Neural cell (in vitro differentiated cells): ENCODE data around the gene ENAM. TPM values are rescaled to one million over a fixed set of nuclear protein-coding genes. Genes with fewer than 3 reads are reported as not detected.

Source experiments
- H2AFZ ChIP-seq: fragments of 200-600, 300-800 bp; sonication (generic), shearing (Covaris generic); 2 replicates; pipeline ENCODE4 v1.6.0; 2014; ENCODE audit warnings: low read depth, mild to moderate bottlenecking, antibody characterized with exemption, low read length, moderate library complexity
- H3F3A ChIP-seq: fragments of 200-600 bp; shearing (Covaris generic); 2 replicates; pipeline ENCODE4 v1.6.1; 2016; ENCODE audit warnings: mild to moderate bottlenecking, moderate library complexity, mixed read lengths, antibody characterized with exemption, low read length; ENCODE audit not compliant: insufficient read depth, poor library complexity, severe bottlenecking
- H3K27ac ChIP-seq: fragments of 200-600, 300-800 bp; sonication (generic), shearing (Covaris generic); 2 replicates; pipeline ENCODE4 v1.5.1; 2014; ENCODE audit warnings: mild to moderate bottlenecking, low read length, moderate library complexity
- H3K27me3 ChIP-seq: fragments of 300-800, 200-600 bp; sonication (generic), shearing (Covaris generic); 2 replicates; pipeline ENCODE4 v1.6.0; 2014; ENCODE audit warnings: mild to moderate bottlenecking, low read depth, low read length, moderate library complexity; ENCODE audit not compliant: insufficient read depth
- H3K36me3 ChIP-seq: fragments of 300-800, 200-600 bp; sonication (generic), shearing (Covaris generic); 2 replicates; pipeline ENCODE4 v1.5.1; 2014; ENCODE audit warnings: mild to moderate bottlenecking, antibody characterized with exemption, low read length, moderate library complexity; ENCODE audit not compliant: insufficient read depth
- H3K4me2 ChIP-seq: fragments of 300-800, 200-600 bp; sonication (generic), shearing (Covaris generic); 2 replicates; pipeline ENCODE4 v1.6.0; 2014; ENCODE audit warnings: mild to moderate bottlenecking, low read length
- H3K4me3 ChIP-seq: fragments of 300-800, 200-600 bp; sonication (generic), shearing (Covaris generic); 2 replicates; pipeline ENCODE4 v1.5.1; 2014; ENCODE audit warnings: mild to moderate bottlenecking, low read length, moderate library complexity
- H3K79me2 ChIP-seq: fragments of 200-600 bp; shearing (Covaris generic); replicated peaks from 2 replicates; pipeline ENCODE4 v1.6.0; 2014; ENCODE audit warnings: mild to moderate bottlenecking, low read length, moderate library complexity; ENCODE audit not compliant: insufficient read depth
- H3K9ac ChIP-seq: fragments of 300-800, 200-600 bp; sonication (generic), shearing (Covaris generic); 2 replicates; pipeline ENCODE4 v1.6.1; 2016; ENCODE audit warnings: mild to moderate bottlenecking, low read length, mixed read lengths
- H3K9me2 ChIP-seq: fragments of 200-600 bp; shearing (Covaris generic); 2 replicates; pipeline ENCODE4 v1.6.1; 2016; ENCODE audit warnings: mild to moderate bottlenecking, low read length, mixed read lengths; ENCODE audit not compliant: insufficient read depth
- H3K9me3 ChIP-seq: fragments of 200-600, 300-800 bp; sonication (generic), shearing (Covaris generic); 2 replicates; pipeline ENCODE4 v1.6.1; 2016; ENCODE audit warnings: mild to moderate bottlenecking, mixed run types, low read length, moderate library complexity, mixed read lengths
- H4K20me1 ChIP-seq: fragments of 200-600 bp; shearing (Covaris generic); 2 replicates; pipeline ENCODE4 v1.6.1; 2016; ENCODE audit warnings: mild to moderate bottlenecking, mixed run types; ENCODE audit not compliant: insufficient read depth
- EZH2 ChIP-seq: fragments of 200-600, 300-800 bp; shearing (Covaris generic), sonication (generic); IDR thresholded peaks from 2 replicates; pipeline ENCODE4 v1.6.1; 2014; ENCODE audit warnings: antibody characterized with exemption, low read length, borderline replicate concordance, mild to moderate bottlenecking; ENCODE audit not compliant: insufficient read depth, poor library complexity, severe bottlenecking
- POLR2AphosphoS5 ChIP-seq: IDR thresholded peaks from 2 replicates; pipeline ENCODE4 v1.6.1; 2012
- RAD21 ChIP-seq: fragments of 450-650 bp; conservative IDR thresholded peaks from 2 replicates; pipeline ENCODE4 v1.6.1; 2014; ENCODE audit warnings: antibody characterized with exemption, mild to moderate bottlenecking, moderate library complexity
- TAF1 ChIP-seq: IDR thresholded peaks from 2 replicates; pipeline ENCODE4 v1.6.1; 2012; ENCODE audit warnings: low read depth
- polyA plus RNA-seq: library from polyadenylated mRNA; depleted of rRNA; stranded (reverse); fragments of >200 nt; gene quantifications from 2 replicates; pipeline ENCODE4 v1.2.3, GENCODE V29; 2014
- TF ChIP-seq, protein P1 (sequence below): IDR thresholded peaks from 2 replicates; pipeline ENCODE4 v1.6.1; 2012; ENCODE audit warnings: borderline replicate concordance
- TF ChIP-seq, protein P2 (sequence below): fragments of 450-650 bp; IDR thresholded peaks from 2 replicates; pipeline ENCODE4 v1.5.1; 2014; ENCODE audit warnings: antibody characterized with exemption, mild to moderate bottlenecking, moderate library complexity; ENCODE audit not compliant: poor library complexity, severe bottlenecking

Gene ENAM
- polyA plus RNA-seq, 1 donor from 2014 or later = not detected

DNA sequence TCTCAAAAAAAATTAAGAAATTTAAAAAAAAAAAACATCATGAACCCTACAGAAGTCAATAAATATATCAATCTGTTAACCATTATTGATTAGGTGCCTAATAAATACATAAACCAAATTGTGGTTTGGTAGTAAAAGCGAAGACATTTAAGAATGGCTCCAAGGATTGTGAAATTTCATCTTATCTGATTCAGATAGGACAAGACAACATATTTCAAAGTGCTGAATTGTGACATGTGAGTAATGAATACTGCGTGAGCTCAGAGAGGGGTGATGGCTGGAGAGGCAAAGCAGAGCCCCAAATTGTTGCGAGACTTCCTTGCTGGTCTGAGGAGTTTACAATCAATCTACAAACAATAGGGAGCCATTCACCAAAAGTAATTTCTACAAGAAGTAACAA, 28.2 kb upstream of the ENAM start:
- no peaks in the 10 kb centered on the region for H4K20me1 ChIP-seq
- no peaks in the 10 kb centered on the region for H3K9me2 ChIP-seq
- H3K79me2 ChIP-seq = no peaks in the 10 kb centered on the region
- no peak overlapping the region for H3K4me2 ChIP-seq
- no peaks in the 10 kb centered on the region for H3K9me3 ChIP-seq
- no peaks in the 10 kb centered on the region for H3K27me3 ChIP-seq
- TF ChIP-seq, protein P1, sequence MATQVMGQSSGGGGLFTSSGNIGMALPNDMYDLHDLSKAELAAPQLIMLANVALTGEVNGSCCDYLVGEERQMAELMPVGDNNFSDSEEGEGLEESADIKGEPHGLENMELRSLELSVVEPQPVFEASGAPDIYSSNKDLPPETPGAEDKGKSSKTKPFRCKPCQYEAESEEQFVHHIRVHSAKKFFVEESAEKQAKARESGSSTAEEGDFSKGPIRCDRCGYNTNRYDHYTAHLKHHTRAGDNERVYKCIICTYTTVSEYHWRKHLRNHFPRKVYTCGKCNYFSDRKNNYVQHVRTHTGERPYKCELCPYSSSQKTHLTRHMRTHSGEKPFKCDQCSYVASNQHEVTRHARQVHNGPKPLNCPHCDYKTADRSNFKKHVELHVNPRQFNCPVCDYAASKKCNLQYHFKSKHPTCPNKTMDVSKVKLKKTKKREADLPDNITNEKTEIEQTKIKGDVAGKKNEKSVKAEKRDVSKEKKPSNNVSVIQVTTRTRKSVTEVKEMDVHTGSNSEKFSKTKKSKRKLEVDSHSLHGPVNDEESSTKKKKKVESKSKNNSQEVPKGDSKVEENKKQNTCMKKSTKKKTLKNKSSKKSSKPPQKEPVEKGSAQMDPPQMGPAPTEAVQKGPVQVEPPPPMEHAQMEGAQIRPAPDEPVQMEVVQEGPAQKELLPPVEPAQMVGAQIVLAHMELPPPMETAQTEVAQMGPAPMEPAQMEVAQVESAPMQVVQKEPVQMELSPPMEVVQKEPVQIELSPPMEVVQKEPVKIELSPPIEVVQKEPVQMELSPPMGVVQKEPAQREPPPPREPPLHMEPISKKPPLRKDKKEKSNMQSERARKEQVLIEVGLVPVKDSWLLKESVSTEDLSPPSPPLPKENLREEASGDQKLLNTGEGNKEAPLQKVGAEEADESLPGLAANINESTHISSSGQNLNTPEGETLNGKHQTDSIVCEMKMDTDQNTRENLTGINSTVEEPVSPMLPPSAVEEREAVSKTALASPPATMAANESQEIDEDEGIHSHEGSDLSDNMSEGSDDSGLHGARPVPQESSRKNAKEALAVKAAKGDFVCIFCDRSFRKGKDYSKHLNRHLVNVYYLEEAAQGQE = no peak
- no peak for TF ChIP-seq RAD21
- no peak for TF ChIP-seq POLR2AphosphoS5
- H3K9ac ChIP-seq = no peak overlapping the region
- no peaks in the 10 kb centered on the region for H3F3A ChIP-seq
- H3K36me3 ChIP-seq = no peaks in the 10 kb centered on the region
- H3K4me3 ChIP-seq = no peak overlapping the region
- no peak overlapping the region for H2AFZ ChIP-seq
- no peak overlapping the region for H3K27ac ChIP-seq

DNA sequence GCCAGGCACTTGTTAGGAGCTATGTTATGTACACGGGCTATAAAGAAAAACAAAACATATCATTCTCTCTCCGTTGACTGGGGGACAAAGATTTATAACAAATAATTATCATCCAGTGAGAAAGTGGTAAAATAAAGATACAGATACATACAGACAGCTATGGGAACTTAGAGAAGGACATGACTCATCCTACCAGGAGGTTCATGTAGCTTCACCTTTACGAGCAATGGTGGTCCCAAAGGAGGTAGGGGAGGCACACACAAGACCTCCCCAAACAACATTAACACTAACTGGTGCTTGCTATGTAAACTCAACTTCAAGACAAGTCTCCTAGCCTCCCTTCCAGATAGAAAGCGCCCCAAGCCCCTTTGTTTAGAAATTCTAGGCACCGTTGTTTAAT, 27.6 kb upstream of the ENAM start:
- TF ChIP-seq, protein P2, sequence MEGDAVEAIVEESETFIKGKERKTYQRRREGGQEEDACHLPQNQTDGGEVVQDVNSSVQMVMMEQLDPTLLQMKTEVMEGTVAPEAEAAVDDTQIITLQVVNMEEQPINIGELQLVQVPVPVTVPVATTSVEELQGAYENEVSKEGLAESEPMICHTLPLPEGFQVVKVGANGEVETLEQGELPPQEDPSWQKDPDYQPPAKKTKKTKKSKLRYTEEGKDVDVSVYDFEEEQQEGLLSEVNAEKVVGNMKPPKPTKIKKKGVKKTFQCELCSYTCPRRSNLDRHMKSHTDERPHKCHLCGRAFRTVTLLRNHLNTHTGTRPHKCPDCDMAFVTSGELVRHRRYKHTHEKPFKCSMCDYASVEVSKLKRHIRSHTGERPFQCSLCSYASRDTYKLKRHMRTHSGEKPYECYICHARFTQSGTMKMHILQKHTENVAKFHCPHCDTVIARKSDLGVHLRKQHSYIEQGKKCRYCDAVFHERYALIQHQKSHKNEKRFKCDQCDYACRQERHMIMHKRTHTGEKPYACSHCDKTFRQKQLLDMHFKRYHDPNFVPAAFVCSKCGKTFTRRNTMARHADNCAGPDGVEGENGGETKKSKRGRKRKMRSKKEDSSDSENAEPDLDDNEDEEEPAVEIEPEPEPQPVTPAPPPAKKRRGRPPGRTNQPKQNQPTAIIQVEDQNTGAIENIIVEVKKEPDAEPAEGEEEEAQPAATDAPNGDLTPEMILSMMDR = no peak
- no peak for TF ChIP-seq POLR2AphosphoS5
- TF ChIP-seq TAF1 = no peak
- TF ChIP-seq EZH2 = no peak
- TF ChIP-seq, protein P1 = no peak
- no peaks in the 10 kb centered on the region for H3K9me3 ChIP-seq

More for the DNA sequence above, 27.6 kb upstream of the ENAM start:
- Histone ChIP-seq H3K4me3 (no peak overlapping the region), H3K36me3 (no peaks in the 10 kb centered on the region), H3K4me2 (no peak overlapping the region), H3K79me2 (no peaks in the 10 kb centered on the region), H2AFZ (no peak overlapping the region), H4K20me1 (no peaks in the 10 kb centered on the region), H3K27ac (no peak overlapping the region), H3F3A (no peaks in the 10 kb centered on the region), H3K9ac (no peak overlapping the region), H3K27me3 (no peaks in the 10 kb centered on the region), H3K9me2 (no peaks in the 10 kb centered on the region)
